Measurements from ENCODE around the gene FKBP1A.
A peak's percentile ranks its signal among the peaks of the same experiment; 100 is the strongest.
"Not testable (repeated sequence)": the region's sequence is repeated elsewhere in the genome, so short reads cannot be mapped to it uniquely, and the experiment has no call there.

The FKBP1A gene

GRCh38 chr20:1415667-1416468 is 23.0 kb upstream of the FKBP1A start:
- DNase-seq = peak; percentile 68

- no peak for DNase-seq
These were observed 22.1 kb upstream of the FKBP1A start for GRCh38 chr20:1414982-1415381.

GRCh38 chr20:1405801-1406200 is 12.9 kb upstream of the FKBP1A start:
- no peak for DNase-seq

GRCh38 chr20:1403624-1404023 is 10.8 kb upstream of the FKBP1A start:
- peak; percentile 15 for DNase-seq

- DNase-seq = peak; percentile 70
These were observed 9.3 kb upstream of the FKBP1A start for GRCh38 chr20:1402149-1402548.

- DNase-seq = peak; percentile 38
These were observed 8.6 kb upstream of the FKBP1A start for GRCh38 chr20:1401451-1401907.

- not testable (repeated sequence) for DNase-seq
These were observed 7.0 kb upstream of the FKBP1A start for GRCh38 chr20:1399678-1400366.

- not testable (repeated sequence) for DNase-seq
These were observed 5.3 kb upstream of the FKBP1A start for GRCh38 chr20:1398185-1398584.

- no peak for DNase-seq
These were observed 4.9 kb upstream of the FKBP1A start for GRCh38 chr20:1397710-1398109.

- no peak for DNase-seq
These were observed 3.8 kb upstream of the FKBP1A start for GRCh38 chr20:1396702-1397101.

GRCh38 chr20:1396264-1396663 is 3.4 kb upstream of the FKBP1A start:
- no peak for DNase-seq

- DNase-seq = no peak
These were observed 1.8 kb upstream of the FKBP1A start for GRCh38 chr20:1394686-1395085.

- DNase-seq = no peak
These were observed 641 bp upstream of the FKBP1A start for GRCh38 chr20:1393507-1393882.

GRCh38 chr20:1392443-1392692 is 486 bp downstream of the FKBP1A start:
- DNase-seq = no peak

- peak; percentile 58 for DNase-seq
These were observed 1.0 kb downstream of the FKBP1A start for GRCh38 chr20:1391640-1392442.

GRCh38 chr20:1390581-1391403 is 2.1 kb downstream of the FKBP1A start:
- no peak for DNase-seq

GRCh38 chr20:1389703-1390580 is 2.9 kb downstream of the FKBP1A start:
- DNase-seq = no peak

GRCh38 chr20:1388741-1389483 is 3.9 kb downstream of the FKBP1A start:
- DNase-seq = peak; percentile 46

GRCh38 chr20:1388253-1388652 is 4.6 kb downstream of the FKBP1A start:
- DNase-seq = no peak

- no peak for DNase-seq
These were observed 6.5 kb downstream of the FKBP1A start for GRCh38 chr20:1386323-1386722.
